COR-L47 (cell line): ENCODE data around the gene CNP.
"Not testable (repeated sequence)": the region's sequence is repeated elsewhere in the genome, so short reads cannot be mapped to it uniquely, and the experiment has no call there.

ENCODE experiments used
- DNase-seq: peaks from one replicate; lab custom pipeline; 2025; lab: John Stamatoyannopoulos, UW

Gene CNP

GRCh38 chr17:41966463-41967140 is at the start of gene CNP:
TSS of gene CNP (plus strand) at chr17:41966795. CDS start at chr17:41966885, 90 bp downstream.
- peak; percentile 93 for DNase-seq

- DNase-seq, result no peak
Measured at GRCh38 chr17:41917192-41917591, 49.4 kb upstream of the CNP start.

DNA sequence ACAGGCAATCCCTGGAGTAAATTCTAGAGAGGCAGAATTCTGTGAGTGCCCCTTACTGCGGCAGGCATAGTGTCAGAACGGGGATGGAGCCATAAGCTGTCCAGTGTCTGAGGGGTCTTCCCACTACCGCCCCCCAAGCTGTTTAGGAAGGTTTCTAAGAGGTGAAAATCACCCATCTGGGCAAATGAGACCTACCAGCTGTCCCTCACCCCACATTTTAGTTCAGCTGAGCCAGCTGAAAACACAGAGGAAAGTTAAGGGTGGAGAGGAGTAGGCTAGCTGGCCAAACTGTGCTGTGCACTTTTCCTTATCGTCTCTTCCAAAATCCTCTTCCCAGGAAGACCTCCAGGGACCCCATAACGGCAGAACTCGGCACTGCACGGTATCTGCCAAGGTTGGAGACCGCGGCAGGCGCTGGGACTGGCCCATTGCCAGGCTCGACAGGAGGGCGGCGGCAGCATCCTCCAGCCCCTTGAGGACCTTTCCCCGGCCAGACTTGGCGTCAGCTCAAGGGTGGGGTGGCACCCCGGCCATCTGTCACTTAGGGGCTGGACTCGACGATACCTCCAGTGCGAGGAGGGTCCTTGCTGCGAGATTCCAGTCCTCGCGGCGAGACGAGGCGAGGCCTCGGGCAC is 48.8 kb upstream of the CNP start:
- peak; percentile 59 for DNase-seq

GRCh38 chr17:41918314-41919164 is 48.1 kb upstream of the CNP start, which contains the start of gene ACLY:
TSS of gene ACLY (minus strand) at chr17:41918951. CDS start at chr17:41913873, 5,078 bp downstream.
- peak; percentile 96 for DNase-seq

- DNase-seq, result peak; percentile 39
Measured at GRCh38 chr17:41919165-41919817, 47.3 kb upstream of the CNP start.

- DNase-seq, result no peak
Measured at GRCh38 chr17:41919840-41920579, 46.6 kb upstream of the CNP start.

GRCh38 chr17:41920580-41920955 is 46.0 kb upstream of the CNP start:
- no peak for DNase-seq

- no peak for DNase-seq
Measured at GRCh38 chr17:41925991-41926590, 40.5 kb upstream of the CNP start.

GRCh38 chr17:41928693-41929251 is 37.8 kb upstream of the CNP start:
- no peak for DNase-seq

DNA sequence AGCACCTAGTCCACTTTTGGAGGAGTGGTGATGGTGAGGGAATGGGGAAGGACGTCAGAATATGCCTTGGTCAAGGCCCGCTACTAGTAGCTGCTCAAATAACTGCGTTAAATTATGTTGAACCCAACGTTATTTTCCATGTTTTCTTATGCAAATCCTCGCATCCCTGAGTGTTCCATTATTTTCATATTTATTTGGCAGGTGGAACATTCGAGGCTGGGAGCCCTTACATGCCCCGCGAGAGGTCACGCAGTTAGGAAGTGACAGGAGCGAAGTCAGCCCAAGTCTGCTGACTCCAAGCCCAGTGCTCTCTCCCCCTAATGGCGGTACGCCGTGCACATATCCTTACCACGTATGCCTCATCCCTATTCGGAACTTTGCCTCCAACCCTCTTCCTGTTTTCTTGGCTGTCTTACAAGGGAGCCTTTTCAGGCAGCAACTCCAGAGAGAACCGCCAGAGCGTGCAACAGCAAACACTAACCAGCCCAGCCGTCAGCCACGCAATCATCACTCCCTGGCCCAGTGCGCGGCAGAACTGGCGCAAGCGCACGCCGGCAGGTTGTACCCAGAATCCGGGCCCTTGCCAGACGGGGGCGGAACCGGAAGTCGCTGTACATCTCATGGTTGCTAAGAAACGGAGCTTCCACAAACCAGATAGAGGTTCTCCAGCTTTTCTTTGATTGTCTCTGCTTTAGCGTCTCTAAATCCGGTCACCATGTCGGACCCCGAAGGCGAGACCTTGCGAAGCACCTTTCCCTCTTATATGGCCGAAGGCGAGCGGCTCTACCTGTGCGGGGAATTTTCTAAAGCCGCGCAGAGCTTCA is 36.4 kb upstream of the CNP start, which contains the start of gene ODAD4:
ODAD4 (plus strand) TSS at position 609 of the 824 bp plus-strand sequence; CDS start at position 716, 107 bp downstream.
- peak; percentile 96 for DNase-seq

DNA sequence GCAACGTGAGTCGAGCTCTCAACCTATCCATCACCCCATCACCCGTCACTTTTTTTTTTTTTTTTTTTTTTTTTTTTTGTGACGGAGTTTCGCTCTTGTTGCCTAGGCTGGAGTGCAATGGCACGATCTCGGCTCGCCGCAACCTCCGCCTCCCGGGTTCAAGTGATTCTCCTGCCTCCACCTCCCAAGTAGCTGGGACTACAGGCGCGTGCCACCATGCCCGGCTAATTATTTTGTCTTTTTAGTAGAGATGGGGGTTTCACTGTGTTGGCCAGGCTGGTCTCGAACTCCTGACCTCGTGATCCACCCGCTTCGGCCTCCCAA is 35.8 kb upstream of the CNP start:
- DNase-seq, result not testable (repeated sequence)

GRCh38 chr17:41931715-41932114 is 34.9 kb upstream of the CNP start:
- not testable (repeated sequence) for DNase-seq

DNA sequence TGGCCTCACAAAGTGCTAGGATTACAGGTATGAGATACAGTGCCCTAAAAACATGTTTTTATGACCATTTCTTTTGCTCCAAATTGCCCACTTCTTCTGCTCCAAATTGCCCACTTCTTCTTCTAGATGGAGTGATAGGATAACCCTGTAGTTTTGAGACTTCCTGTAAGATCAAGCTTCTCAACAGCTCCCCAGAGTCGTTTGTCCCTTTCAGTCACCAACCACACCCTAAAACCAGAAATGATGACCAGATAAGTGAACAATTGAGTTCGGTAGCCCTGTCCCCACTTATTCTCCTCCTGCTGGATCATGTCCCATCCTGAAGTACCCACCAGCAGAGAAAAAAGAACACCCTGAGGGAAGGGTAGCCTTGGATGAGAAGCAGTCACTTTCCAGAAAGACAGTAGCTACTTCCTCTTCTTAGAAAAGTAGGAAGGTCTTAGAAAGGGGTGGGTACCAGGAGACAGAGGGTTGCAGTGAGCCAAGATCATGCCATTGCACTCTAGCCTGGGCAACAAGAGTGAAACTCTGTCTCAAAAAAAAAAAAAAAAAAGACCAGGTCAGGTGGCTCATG is 33.7 kb upstream of the CNP start:
- DNase-seq, result no peak

DNA sequence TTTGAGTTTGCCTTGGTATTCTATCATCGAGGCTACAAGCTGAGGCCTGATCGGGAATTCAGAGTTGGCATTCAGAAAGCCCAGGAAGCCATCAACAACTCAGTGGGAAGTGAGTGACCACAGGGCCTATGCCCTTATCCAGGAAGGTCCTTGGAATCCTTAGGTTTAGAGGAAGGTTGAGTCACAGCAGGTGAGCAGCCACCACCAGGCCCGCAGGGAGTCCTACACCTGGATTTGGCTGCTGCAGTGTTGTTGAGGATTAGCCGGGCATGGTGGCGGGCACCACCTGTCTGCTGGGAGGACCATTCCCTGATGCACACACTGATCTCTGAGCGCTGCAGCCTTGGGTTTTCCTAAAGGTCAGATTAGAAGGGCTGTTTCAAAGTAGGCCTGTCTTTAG is 31.0 kb upstream of the CNP start:
- no peak for DNase-seq

GRCh38 chr17:41937970-41938954 is 28.3 kb upstream of the CNP start:
- no peak for DNase-seq

DNA sequence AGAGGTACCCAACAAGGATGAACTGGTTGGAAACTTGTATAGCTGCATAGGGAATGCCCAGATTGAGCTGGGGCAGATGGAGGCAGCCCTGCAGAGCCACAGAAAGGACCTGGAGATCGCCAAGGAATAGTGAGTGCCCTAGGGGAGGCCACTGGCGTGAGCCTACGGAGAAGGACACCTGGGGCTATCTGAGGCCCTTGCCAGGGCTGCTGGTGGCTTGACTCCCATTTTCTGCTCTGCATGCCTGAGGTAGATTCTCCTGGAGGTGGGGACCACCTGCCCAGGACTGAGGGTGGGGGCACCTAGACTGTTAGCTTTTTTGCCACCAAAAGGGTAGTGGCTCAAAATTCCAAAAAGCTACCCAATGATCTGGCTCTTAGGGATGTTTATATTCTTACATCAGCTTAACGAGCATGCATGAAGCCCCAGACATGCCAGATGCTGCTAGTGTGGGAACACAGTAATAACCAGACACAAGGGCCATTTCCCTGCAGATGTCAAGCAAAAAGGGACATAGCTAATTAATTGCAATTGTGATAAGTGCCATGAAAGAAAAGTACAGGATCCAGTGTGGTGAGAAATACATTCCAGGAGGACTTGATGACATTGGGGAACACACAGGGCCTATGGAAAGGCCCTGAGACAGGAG is 27.4 kb upstream of the CNP start:
- DNase-seq, result no peak

- no peak for DNase-seq
Measured at GRCh38 chr17:41939693-41940090, 26.9 kb upstream of the CNP start.

DNA sequence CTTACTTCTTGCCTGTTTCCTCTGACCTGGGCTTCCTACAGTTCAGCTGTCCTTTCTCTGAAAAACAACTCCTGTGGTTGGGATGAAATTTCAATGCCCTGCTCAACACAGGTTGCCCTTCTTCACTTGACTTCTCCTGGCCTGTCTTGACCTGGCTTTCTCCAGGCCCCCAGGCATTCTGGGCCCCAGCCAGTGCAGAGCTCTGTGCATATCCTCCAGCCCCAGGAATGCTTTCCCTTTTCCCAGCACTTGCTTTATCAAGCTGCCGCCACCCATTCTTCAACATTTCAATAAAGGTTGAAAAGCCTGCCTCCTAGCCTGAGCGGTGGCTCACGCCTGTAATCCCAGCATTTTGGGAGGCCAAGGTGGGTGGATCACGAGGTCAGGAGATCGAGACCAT is 25.4 kb upstream of the CNP start:
- DNase-seq, result no peak
